Activated T-cell treated with anti-CD3 and anti-CD28 coated beads, Interleukin-2, amount 50 U/mL, for 4 hours (primary cell): ENCODE measurements around the gene CPXM1. TPM values are rescaled to one million over a fixed set of nuclear protein-coding genes. Genes with fewer than 3 reads are reported as not detected.
A peak's percentile ranks its signal among the peaks of the same experiment; 100 is the strongest.
"Not testable (repeated sequence)": the region's sequence is repeated elsewhere in the genome, so short reads cannot be mapped to it uniquely, and the experiment has no call there.

Experiments
- ATAC-seq, 2 donors: fragments of 200-7000 bp; cut with Tn5 transposase; one replicate each; pipeline ENCODE4 v1.10.0; 2021
- DNase-seq: peaks from one replicate; pipeline ENCODE4 v3.0.0-alpha.2; 2020
- H3K27me3 Mint-ChIP-seq: one replicate; pipeline ENCODE4 v1.8.0; 2021; ENCODE audit warnings: low read depth, mixed read lengths
- H3K36me3 Mint-ChIP-seq: one replicate; pipeline ENCODE4 v1.8.0; 2022; ENCODE audit warnings: mixed read lengths; ENCODE audit not compliant: insufficient read depth
- H3K4me1 Mint-ChIP-seq: one replicate; pipeline ENCODE4 v1.8.0; 2021; ENCODE audit warnings: low read depth, mixed read lengths
- H3K4me3 Mint-ChIP-seq: one replicate; pipeline ENCODE4 v1.8.0; 2021; ENCODE audit warnings: mild to moderate bottlenecking, moderate library complexity, mixed read lengths
- H3K9me3 Mint-ChIP-seq: one replicate; pipeline ENCODE4 v1.8.0; 2021; ENCODE audit warnings: mixed read lengths
- total RNA-seq, 3 donors: library from RNA; stranded (reverse); gene quantifications; one replicate each; pipeline ENCODE4 v1.2.1, GENCODE V29; 2021

Gene CPXM1
- total RNA-seq, 3 donors from 2014 or later, result 0.95 to 3.8 (median 0.98) TPM

DNA sequence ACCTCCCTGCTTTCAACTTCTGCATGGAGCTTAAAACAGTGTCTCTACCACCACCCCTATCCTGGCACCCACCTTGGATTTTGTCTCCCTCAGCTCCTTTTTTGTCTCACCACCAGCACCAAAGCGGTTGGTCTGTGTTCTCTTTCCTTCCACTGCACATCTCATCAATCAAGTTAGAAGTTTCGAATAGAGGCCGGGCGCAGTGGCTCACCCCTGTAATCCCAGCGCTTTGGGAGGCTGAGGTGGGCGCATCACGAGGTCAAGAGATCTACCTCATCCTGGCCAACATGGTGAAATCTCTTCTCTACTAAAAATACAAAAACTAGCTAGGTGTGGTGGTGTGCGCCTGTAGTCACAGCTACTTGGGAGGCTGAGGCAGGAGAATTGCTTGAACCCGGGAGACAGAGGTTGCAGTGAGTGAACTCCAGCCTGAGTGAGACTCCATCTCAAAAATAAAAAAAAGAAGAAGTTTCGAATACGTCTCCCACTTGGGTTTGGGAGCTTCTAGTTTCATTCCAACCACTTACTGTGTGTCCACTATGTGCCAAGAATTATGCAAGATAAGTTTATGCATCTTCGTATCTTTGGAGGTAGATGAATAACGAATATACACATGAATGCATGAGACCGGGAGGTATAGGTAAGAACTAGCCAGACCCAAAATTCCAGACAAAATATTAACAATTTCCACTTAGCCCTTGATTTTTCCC lies 34.1 kb upstream of the CPXM1 start:
- DNase-seq, result no peak
- H3K9me3 Mint-ChIP-seq, result no peaks in the 10 kb centered on the region
- H3K27me3 Mint-ChIP-seq, result no peaks in the 10 kb centered on the region
- H3K4me3 Mint-ChIP-seq, result no peak overlapping the region
- peaks cover 16% of the 10 kb centered on the region for H3K4me1 Mint-ChIP-seq
- ATAC-seq, result no peak
- H3K36me3 Mint-ChIP-seq, result peaks cover 14% of the 10 kb centered on the region

DNA sequence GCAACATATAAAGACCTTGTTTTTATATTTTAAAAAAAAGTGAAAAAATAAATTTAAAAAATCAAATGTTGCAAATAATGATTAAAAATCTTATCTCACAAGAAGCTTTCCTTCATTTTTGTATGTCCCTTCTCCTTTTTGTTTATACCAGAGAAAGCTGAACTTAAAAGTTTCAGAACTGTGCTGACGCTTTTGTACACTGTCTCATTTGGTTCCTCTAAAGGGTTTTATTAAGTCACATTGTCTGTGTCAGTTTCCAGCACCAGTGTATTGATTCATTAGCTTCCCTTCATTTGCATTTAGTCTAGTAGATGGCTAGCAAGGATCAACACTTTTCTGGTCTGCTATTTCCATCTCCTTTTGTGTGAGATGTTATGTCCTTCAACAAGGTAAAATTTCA lies 33.3 kb upstream of the CPXM1 start:
- Mint-ChIP-seq H3K4me3 (no peak overlapping the region), H3K36me3 (peaks cover 11% of the 10 kb centered on the region), H3K27me3 (peaks cover 3% of the 10 kb centered on the region), H3K9me3 (no peaks in the 10 kb centered on the region), H3K4me1 (peaks cover 10% of the 10 kb centered on the region)
- ATAC-seq, result no peak
- DNase-seq, result no peak

- H3K4me1 Mint-ChIP-seq, result peaks cover 15% of the 10 kb centered on the region
- peaks cover 13% of the 10 kb centered on the region for H3K27me3 Mint-ChIP-seq
- H3K36me3 Mint-ChIP-seq, H3K4me3 Mint-ChIP-seq, H3K9me3 Mint-ChIP-seq, ATAC-seq, DNase-seq: not testable (repeated sequence)
Measured at GRCh38 chr20:2831206-2831605, 30.8 kb upstream of the CPXM1 start.

- DNase-seq, result no peak
- Mint-ChIP-seq H3K4me1 (peaks cover 21% of the 10 kb centered on the region), H3K36me3 (peaks cover 3% of the 10 kb centered on the region), H3K27me3 (peaks cover 17% of the 10 kb centered on the region), H3K4me3 (no peak overlapping the region), H3K9me3 (no peaks in the 10 kb centered on the region)
- ATAC-seq, result no peak
Measured at GRCh38 chr20:2829376-2829775, 28.9 kb upstream of the CPXM1 start.

- Mint-ChIP-seq H3K4me3 (no peak overlapping the region), H3K4me1 (peaks cover 19% of the 10 kb centered on the region), H3K9me3 (no peaks in the 10 kb centered on the region), H3K36me3 (no peaks in the 10 kb centered on the region), H3K27me3 (peaks cover 19% of the 10 kb centered on the region)
- DNase-seq, result no peak
- no peak for ATAC-seq
Measured at GRCh38 chr20:2826655-2827054, 26.2 kb upstream of the CPXM1 start.

DNA sequence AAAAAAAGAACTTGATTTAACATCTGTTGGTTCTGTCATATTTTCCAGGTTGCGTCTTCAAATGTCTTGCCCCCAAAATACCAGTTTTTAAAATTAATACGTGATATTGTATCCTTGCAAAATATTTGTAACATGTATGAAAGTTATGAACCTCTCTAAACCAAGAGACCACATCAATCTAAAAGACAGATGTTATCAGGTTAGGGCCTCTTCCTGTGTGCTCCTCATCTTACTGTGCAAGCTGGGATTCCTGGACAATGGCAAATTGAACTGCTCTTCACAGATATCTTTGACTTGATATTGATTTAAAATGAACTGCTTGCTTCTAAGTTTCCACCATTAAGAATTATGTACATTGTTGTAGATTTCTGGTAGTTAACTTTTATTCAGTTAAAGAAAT lies 25.3 kb upstream of the CPXM1 start:
- peak in 1 of 2 donors; percentile 44 for ATAC-seq
- Mint-ChIP-seq H3K27me3 (peaks cover 23% of the 10 kb centered on the region), H3K9me3 (no peaks in the 10 kb centered on the region)

GRCh38 chr20:2822073-2822472 lies 21.6 kb upstream of the CPXM1 start:
- no peak overlapping the region for H3K4me3 Mint-ChIP-seq
- ATAC-seq (peak; percentile 64 to 69), DNase-seq (no peak)
- peaks cover 26% of the 10 kb centered on the region for H3K27me3 Mint-ChIP-seq
- no peaks in the 10 kb centered on the region for H3K9me3 Mint-ChIP-seq
- H3K4me1 Mint-ChIP-seq, result peaks cover 24% of the 10 kb centered on the region
- no peaks in the 10 kb centered on the region for H3K36me3 Mint-ChIP-seq

More for the DNA sequence above, 25.3 kb upstream of the CPXM1 start:
- peaks cover 21% of the 10 kb centered on the region for H3K4me1 Mint-ChIP-seq
- no peaks in the 10 kb centered on the region for H3K36me3 Mint-ChIP-seq
- H3K4me3 Mint-ChIP-seq, result no peak overlapping the region
- DNase-seq, result no peak

DNA sequence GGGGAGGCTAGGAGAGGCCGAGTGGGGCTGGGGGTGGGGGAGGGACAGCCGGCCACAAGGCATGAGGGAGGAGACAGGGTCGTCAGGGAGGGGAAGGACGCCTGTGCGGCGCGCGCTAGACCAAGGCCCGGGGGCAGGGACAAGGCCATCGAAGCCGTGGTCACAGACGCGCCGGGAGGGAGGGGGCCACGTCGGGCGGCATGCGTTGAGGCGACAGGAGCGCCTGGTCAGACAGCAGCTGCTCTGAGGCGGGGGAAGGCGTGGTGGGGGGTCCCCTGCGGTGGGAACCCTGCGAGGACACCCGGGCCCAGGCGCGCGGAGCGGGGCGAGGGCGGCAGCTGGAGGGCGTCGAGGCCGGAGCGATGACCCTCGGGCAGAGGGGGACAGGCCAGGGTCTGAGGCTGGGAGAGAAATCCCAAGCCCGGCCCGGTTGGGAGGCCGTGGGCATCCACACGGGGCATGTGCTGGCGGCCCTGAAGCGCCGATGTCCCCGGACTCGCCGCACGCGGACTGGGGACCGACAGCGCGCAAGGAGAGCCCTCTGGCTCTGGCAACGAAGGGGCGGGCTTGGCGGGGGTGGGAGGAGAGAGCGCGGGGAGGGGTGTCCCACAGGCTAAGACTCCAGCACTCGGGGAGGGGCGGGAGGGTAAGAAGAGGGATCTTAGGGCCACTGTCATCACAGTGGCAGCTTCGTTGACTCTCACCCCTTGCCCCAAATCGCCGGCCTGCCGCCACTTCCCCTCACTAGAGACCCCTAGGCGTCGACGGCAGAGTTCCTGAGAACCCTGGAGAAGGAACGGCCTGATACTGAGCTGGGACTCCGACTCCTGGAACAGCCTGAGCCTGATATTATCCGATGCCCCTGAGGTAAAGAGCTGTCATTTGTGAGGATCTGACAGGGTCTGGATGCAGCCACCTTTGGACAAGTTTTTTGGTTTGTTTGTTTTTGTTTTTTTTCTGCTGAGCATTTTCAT lies 20.8 kb upstream of the CPXM1 start:
- Mint-ChIP-seq H3K4me1 (peaks cover 19% of the 10 kb centered on the region), H3K36me3 (no peaks in the 10 kb centered on the region), H3K27me3 (peaks cover 28% of the 10 kb centered on the region), H3K9me3 (no peaks in the 10 kb centered on the region), H3K4me3 (peak overlapping the region; percentile 58)
- ATAC-seq (peak; percentile 21 to 59), DNase-seq (no peak)

DNA sequence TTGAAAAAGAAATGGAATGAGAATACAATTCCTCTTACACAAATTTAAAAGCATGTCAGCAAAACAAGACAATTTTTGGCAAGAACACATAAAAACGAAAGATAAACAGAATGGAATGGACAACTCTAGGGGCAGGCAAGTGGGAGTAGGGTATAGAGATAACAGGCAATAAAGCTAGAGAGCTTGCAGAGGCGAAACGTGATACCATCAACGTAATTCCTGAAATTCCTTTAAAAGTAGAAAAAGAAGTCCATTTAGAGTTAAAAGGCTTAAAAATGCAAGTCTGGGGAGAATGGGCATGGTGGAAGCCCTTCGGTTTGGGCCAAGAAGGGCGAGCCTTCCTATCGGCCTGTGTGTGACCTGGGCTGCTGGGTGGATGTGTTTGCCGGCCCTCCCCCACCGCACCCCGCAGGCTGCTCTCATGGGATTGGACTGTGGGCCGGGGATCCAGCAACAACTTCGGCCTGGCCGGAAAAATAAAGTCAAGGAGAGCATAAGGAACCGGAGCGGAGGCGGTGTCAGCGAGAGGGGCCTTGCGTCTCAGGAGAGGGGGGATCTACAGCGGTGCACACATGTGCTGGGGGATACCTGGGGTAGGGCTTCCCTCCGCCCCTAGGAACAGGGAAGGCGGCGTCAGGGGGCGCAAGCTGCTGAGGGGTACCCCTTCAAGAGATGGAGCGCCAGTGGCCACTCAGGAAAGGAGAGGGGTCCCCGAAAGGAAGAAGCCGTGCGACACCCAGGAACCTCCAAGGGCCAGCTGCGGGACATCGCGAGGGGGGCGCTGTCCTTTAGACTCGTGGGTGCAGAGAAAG lies 19.9 kb upstream of the CPXM1 start:
- ATAC-seq (no peak), DNase-seq (no peak)
- Mint-ChIP-seq H3K9me3 (no peaks in the 10 kb centered on the region), H3K4me1 (peaks cover 13% of the 10 kb centered on the region), H3K36me3 (no peaks in the 10 kb centered on the region), H3K27me3 (peaks cover 24% of the 10 kb centered on the region), H3K4me3 (no peak overlapping the region)

GRCh38 chr20:2817891-2818595 lies 17.6 kb upstream of the CPXM1 start:
- peaks cover 30% of the 10 kb centered on the region for H3K27me3 Mint-ChIP-seq
- peaks cover 13% of the 10 kb centered on the region for H3K4me1 Mint-ChIP-seq
- no peak overlapping the region for H3K4me3 Mint-ChIP-seq
- peaks cover 3% of the 10 kb centered on the region for H3K9me3 Mint-ChIP-seq
- no peaks in the 10 kb centered on the region for H3K36me3 Mint-ChIP-seq
- DNase-seq (no peak), ATAC-seq (no peak)

- H3K27me3 Mint-ChIP-seq, result peaks cover 34% of the 10 kb centered on the region
- peaks cover 6% of the 10 kb centered on the region for H3K9me3 Mint-ChIP-seq
- H3K36me3 Mint-ChIP-seq, result no peaks in the 10 kb centered on the region
- ATAC-seq, result no peak
- no peak for DNase-seq
- H3K4me3 Mint-ChIP-seq, result no peak overlapping the region
- peaks cover 13% of the 10 kb centered on the region for H3K4me1 Mint-ChIP-seq
Measured at GRCh38 chr20:2817341-2817726, 16.9 kb upstream of the CPXM1 start.

GRCh38 chr20:2816583-2817340 lies 16.3 kb upstream of the CPXM1 start:
- ATAC-seq (peak in 1 of 2 donors; percentile 33), DNase-seq (no peak)
- H3K9me3 Mint-ChIP-seq, result peaks cover 12% of the 10 kb centered on the region
- H3K4me1 Mint-ChIP-seq, result peaks cover 9% of the 10 kb centered on the region
- H3K36me3 Mint-ChIP-seq, result no peaks in the 10 kb centered on the region
- H3K4me3 Mint-ChIP-seq, result no peak overlapping the region
- H3K27me3 Mint-ChIP-seq, result peaks cover 39% of the 10 kb centered on the region

DNA sequence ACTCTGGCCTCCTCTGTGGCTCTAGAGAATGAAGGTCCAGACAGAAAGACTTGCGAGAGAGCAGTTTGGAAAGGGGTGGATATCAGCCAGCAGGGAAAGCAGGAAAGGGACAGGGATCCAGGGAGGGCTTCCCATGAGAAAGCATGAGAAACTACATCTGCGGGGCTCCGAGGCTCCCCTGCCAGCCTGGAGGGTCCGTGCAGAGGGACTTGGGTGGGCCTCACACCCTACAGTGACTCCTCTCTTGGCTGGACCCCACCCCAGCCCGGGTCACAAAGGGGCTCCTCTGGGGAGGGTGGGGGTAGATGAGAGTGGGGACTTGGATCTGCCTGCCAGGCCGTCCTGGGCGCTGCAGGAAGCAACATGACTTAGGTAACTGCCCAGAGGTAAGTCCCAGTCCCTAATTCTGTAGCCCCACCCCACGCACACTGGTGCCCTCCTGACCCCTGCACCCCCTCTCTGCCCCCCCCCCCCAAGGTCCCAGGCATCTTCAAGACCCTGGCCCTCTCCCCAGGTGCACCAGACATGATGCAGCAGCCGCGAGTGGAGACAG lies 15.7 kb upstream of the CPXM1 start, which contains the start of gene TMEM239:
TSS of gene TMEM239 (plus strand) at position 335 of the 553 bp plus-strand sequence. CDS start at position 526, 191 bp downstream.
- no peaks in the 10 kb centered on the region for H3K36me3 Mint-ChIP-seq

More for the DNA sequence above, 15.7 kb upstream of the CPXM1 start, which contains the start of gene TMEM239:
- Mint-ChIP-seq H3K9me3 (peaks cover 13% of the 10 kb centered on the region), H3K27me3 (peaks cover 42% of the 10 kb centered on the region), H3K4me1 (peaks cover 5% of the 10 kb centered on the region), H3K4me3 (no peak within 1 kb of the TSS)
- ATAC-seq (no peak), DNase-seq (no peak)
